OCI-LY7 (cell line): ENCODE measurements around the gene CYP8B1. TPM values are rescaled to one million over a fixed set of nuclear protein-coding genes. Genes with fewer than 3 reads are reported as not detected.

ENCODE experiments used
- BruUV-seq: library from RNA; stranded (reverse); fragments of 400-500 nt; replicated peaks from 2 replicates; lab custom pipeline; 2021; lab: Mats Ljungman, UMichigan
- CTCF ChIA-PET: fragments of 300-600 bp; sonication (Branson Sonifier 250); formaldehyde crosslinking; loops from one replicate; lab custom pipeline; 2022; ENCODE audit warnings: antibody characterized with exemption; ENCODE audit not compliant: unreplicated experiment; lab: Charles Lee
- POLR2A ChIA-PET: fragments of 300-600 bp; sonication (Branson Sonifier 250); formaldehyde crosslinking; loops from one replicate; lab custom pipeline; 2022; ENCODE audit warnings: antibody characterized with exemption; lab: Charles Lee
- DNase-seq: peaks from one replicate; pipeline ENCODE4 v3.0.0-alpha.2; 2015; ENCODE audit warnings: low spot score
- H2AFZ ChIP-seq: fragments of 200-600 bp; sonication (generic), shearing (Covaris generic); 2 replicates; pipeline ENCODE4 v1.6.1; 2014; ENCODE audit warnings: mild to moderate bottlenecking, antibody characterized with exemption, low read length, moderate library complexity
- H3K27ac ChIP-seq: fragments of 200-600 bp; sonication (generic); 2 replicates; pipeline ENCODE4 v1.5.1; 2014; ENCODE audit warnings: mixed run types, low read depth, mild to moderate bottlenecking, moderate library complexity, low read length, inconsistent platforms; ENCODE audit not compliant: poor library complexity, severe bottlenecking
- H3K36me3 ChIP-seq: fragments of 200-600 bp; sonication (generic); 2 replicates; pipeline ENCODE4 v1.6.1; 2014; ENCODE audit warnings: mild to moderate bottlenecking, antibody characterized with exemption, low read length, moderate library complexity, mixed read lengths; ENCODE audit not compliant: insufficient read depth
- H3K4me1 ChIP-seq: fragments of 200-600 bp; sonication (generic); 2 replicates; pipeline ENCODE4 v1.5.1; 2014; ENCODE audit warnings: mild to moderate bottlenecking, low read length; ENCODE audit not compliant: insufficient read depth, poor library complexity, severe bottlenecking
- H3K4me2 ChIP-seq: fragments of 200-600 bp; sonication (generic); 2 replicates; pipeline ENCODE4 v1.6.1; 2014; ENCODE audit warnings: mild to moderate bottlenecking, low read length
- H3K4me3 ChIP-seq: fragments of 200-600 bp; sonication (generic); 2 replicates; pipeline ENCODE4 v1.5.1; 2014; ENCODE audit warnings: mild to moderate bottlenecking, low read depth, low read length; ENCODE audit not compliant: poor library complexity, severe bottlenecking
- H3K79me2 ChIP-seq: fragments of 200-600 bp; sonication (generic); 2 replicates; pipeline ENCODE4 v1.6.1; 2016; ENCODE audit warnings: low read depth, mild to moderate bottlenecking, low read length, moderate library complexity, mixed read lengths; ENCODE audit not compliant: insufficient read depth
- H3K9me2 ChIP-seq: fragments of 200-600 bp; sonication (generic); 2 replicates; pipeline ENCODE4 v1.6.1; 2016; ENCODE audit warnings: mild to moderate bottlenecking, low read length, mixed read lengths; ENCODE audit not compliant: insufficient read depth
- H3K9me3 ChIP-seq: fragments of 200-600 bp; sonication (generic); 2 replicates; pipeline ENCODE4 v1.6.1; 2014; ENCODE audit warnings: mild to moderate bottlenecking, mixed run types, low read length, mixed read lengths
- H4K20me1 ChIP-seq: fragments of 200-600 bp; sonication (generic); 2 replicates; pipeline ENCODE4 v1.6.1; 2014; ENCODE audit warnings: mild to moderate bottlenecking, antibody characterized with exemption, low read length, moderate library complexity, mixed read lengths; ENCODE audit not compliant: insufficient read depth
- CTCF ChIP-seq: fragments of 200-600 bp; sonication (generic); conservative IDR thresholded peaks from 2 replicates; pipeline ENCODE4 v1.5.1; 2014; ENCODE audit warnings: mild to moderate bottlenecking, antibody characterized with exemption, low read length, moderate library complexity, mixed read lengths
- EZH2phosphoT487 ChIP-seq: fragments of 200-600 bp; sonication (generic); IDR thresholded peaks from 2 replicates; pipeline ENCODE4 v1.6.1; 2018; ENCODE audit warnings: low read depth, borderline replicate concordance, mild to moderate bottlenecking, mixed run types, antibody characterized with exemption, low read length, moderate library complexity, mixed read lengths
- intact Hi-C: fragments of 100-400 bp; cut with micrococcal nuclease; formaldehyde crosslinking; loops from one replicate; pipeline ENCODE4 v1.10.0; 2022; ENCODE audit not compliant: unreplicated experiment
- total RNA-seq, 2 experiments: library from RNA; depleted of rRNA in 1 of 2; stranded (reverse); fragments of >200 nt in 1 of 2; shearing (Covaris generic) in 1 of 2; gene quantifications; 2 replicates each; pipeline ENCODE4 v1.2.3, GENCODE V29; 2014 to 2022

The CYP8B1 gene
- total RNA-seq, 2 experiments from 2014 or later, result not detected

GRCh38 chr3:42838571-42838970 is 37.1 kb downstream of the CYP8B1 start:
- H3K36me3 ChIP-seq, result no peaks in the 10 kb centered on the region
- H3K9me2 ChIP-seq, result no peaks in the 10 kb centered on the region
- intact Hi-C loops, result no loop called here
- H3K4me1 ChIP-seq, result no peaks in the 10 kb centered on the region
- no TSS peak for BruUV-seq
- H2AFZ ChIP-seq, result no peak overlapping the region
- no peak overlapping the region for H3K27ac ChIP-seq
- ChIA-PET POLR2A (no interaction called here), CTCF (no interaction called here)
- TF ChIP-seq EZH2phosphoT487, result no peak
- no peak for TF ChIP-seq CTCF
- H3K4me3 ChIP-seq, result no peak overlapping the region
- H3K4me2 ChIP-seq, result no peak overlapping the region
- no peaks in the 10 kb centered on the region for H4K20me1 ChIP-seq
- DNase-seq, result no peak
- H3K79me2 ChIP-seq, result no peaks in the 10 kb centered on the region
- no peaks in the 10 kb centered on the region for H3K9me3 ChIP-seq

- Histone ChIP-seq H3K9me3 (no peaks in the 10 kb centered on the region), H3K4me2 (no peak overlapping the region), H4K20me1 (no peaks in the 10 kb centered on the region), H3K36me3 (no peaks in the 10 kb centered on the region), H2AFZ (no peak overlapping the region), H3K4me3 (no peak overlapping the region), H3K27ac (no peak overlapping the region), H3K9me2 (no peaks in the 10 kb centered on the region), H3K4me1 (no peaks in the 10 kb centered on the region), H3K79me2 (no peaks in the 10 kb centered on the region)
- intact Hi-C loops, result no loop called here
- DNase-seq, result no peak
- ChIA-PET CTCF (no interaction called here), POLR2A (no interaction called here)
- no TSS peak for BruUV-seq
- no peak for TF ChIP-seq EZH2phosphoT487
- no peak for TF ChIP-seq CTCF
These were observed 39.2 kb downstream of the CYP8B1 start for GRCh38 chr3:42836150-42837123.

GRCh38 chr3:42831321-42831713 is 44.4 kb downstream of the CYP8B1 start:
- Histone ChIP-seq H2AFZ (no peak overlapping the region), H3K79me2 (no peaks in the 10 kb centered on the region), H3K9me3 (no peaks in the 10 kb centered on the region), H3K36me3 (no peaks in the 10 kb centered on the region), H3K27ac (no peak overlapping the region), H3K4me1 (no peaks in the 10 kb centered on the region), H4K20me1 (no peaks in the 10 kb centered on the region), H3K4me3 (no peak overlapping the region), H3K9me2 (no peaks in the 10 kb centered on the region), H3K4me2 (no peak overlapping the region)
- ChIA-PET POLR2A (interaction anchor here (0.7 to 1.4 kb wide), 2 partner anchors 50 to 52 kb away, joined by 3 read pairs; no protein-coding TSS in a partner anchor), CTCF (interaction anchor here (1.2 kb wide), 1 partner anchor 50 kb away, joined by 10 read pairs; no protein-coding TSS in a partner anchor)
- no TSS peak for BruUV-seq
- intact Hi-C loops, result loop anchor here (1.0 to 2.0 kb wide), 2 partner anchors 50 to 51 kb away; no protein-coding TSS in a partner anchor
- peak; percentile 74 for DNase-seq
- TF ChIP-seq CTCF, result peak; percentile 89
- TF ChIP-seq EZH2phosphoT487, result no peak
